Occipital lobe (tissue), 2 donors: ENCODE results near the gene EML4. TPM values are rescaled to one million over a fixed set of nuclear protein-coding genes. Genes with fewer than 3 reads are reported as not detected.
"Not testable (repeated sequence)": the region's sequence is repeated elsewhere in the genome, so short reads cannot be mapped to it uniquely, and the experiment has no call there.

Source experiments
- DNase-seq: peaks from one replicate; lab custom pipeline; 2025; lab: John Stamatoyannopoulos, UW
- total RNA-seq: library from RNA; depleted of rRNA; stranded (reverse); fragments of >200 nt; gene quantifications from one replicate; pipeline ENCODE4 v1.2.3, GENCODE V29; 2014

EML4 gene
- total RNA-seq, 1 donor from 2014 or later = 41.6 TPM

DNA sequence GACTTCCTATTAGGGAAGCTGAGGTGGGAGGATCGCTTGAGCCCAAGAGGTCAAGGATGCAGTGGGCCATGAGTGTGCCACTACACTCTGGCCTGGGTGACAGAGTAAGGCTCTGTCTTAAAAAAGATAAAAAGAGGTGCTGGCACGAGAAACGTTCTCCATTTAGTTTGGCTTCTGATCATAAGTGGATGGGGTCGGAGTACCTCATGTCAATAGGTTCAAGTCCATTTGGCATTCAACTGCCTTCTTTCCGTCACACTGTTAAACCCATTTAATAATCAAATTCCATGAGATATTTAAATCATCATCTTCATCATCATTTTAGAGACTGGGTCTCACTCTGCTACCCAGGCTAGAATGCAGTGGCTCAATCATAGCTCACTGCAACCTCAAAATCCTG lies 182.7 kb downstream of the EML4 start:
- no peak for DNase-seq

DNA sequence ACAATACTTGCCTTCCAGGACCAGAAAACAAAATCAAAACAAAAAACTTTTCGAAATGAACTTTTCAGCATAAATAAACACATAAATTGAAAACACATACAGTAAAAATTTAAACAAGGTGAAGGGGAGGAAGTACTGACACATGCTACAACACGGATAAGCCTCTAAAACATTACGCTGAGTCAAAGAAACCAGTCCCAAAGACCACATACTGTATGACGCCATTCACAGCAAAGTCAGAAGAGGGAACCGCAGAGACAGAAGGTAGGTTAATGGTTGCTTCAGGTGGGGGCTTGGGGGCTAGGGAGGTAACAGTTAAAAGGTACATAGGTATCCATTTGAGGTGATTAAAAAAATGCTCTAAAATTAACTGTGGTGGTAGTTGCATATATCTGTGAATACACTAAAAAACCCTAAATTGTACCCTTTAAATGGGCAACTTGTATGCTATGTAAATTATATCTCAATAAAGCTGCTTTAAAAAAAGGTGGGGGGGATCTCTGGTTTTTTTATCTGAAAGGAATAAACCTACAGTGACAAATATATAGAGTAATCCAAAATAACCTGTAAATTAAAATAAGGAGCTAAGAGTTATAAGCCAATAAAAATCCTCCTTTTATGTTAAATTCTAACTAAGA lies 184.8 kb downstream of the EML4 start:
- DNase-seq = no peak

DNA sequence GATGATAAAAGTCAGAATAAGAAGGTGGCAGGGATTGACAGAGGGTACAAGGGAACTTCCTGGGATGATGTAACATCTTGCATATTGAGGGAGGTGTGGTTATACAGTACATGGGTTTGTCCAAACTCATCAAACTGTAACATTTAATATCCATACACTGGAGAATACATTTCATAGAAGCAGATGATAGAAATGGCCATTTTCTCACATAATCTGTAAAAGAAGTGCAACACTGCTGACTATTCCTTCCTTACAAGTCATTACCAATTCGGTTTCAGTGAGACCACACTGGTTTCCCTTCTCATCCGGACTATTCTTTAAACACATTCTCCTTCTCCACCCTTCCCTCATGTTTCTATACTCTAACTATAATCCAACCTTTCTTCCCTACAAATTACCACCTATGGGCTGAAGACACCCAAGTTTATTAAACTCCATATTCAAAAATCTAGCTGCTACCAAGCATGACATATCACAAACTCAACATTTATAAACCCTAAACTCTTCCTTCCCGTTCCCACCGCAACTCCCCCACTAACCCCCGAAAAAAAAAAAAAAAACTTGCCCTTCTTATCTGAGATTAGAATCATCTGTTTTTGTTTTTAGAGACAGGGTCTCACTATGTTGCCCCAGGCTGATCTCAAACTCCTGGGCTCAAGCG lies 190.3 kb downstream of the EML4 start:
- no peak for DNase-seq

DNA sequence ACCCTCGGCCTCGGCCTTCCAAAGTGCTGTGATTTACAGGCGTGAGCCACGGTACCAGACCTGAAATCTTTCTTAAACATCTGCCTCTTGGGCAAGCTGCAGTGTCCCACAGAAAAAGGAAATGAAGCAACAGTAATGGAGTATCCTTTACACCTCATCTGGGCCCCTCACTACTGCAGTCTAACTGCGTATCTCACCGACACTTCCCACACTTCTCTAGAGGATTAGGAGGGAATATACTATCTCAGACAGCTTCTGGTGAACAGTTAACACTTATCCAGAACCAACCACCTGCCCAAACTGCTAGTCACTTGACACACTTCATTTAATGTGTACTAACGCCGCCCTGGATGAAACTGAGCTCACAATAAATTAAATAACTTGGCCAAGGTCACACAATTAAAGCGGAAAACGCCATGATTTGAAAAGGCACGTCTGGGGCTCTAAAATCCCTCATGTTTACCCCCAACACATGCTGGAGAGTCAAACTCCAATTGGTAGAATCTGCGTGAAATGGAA lies 190.9 kb downstream of the EML4 start:
- no peak for DNase-seq

DNA sequence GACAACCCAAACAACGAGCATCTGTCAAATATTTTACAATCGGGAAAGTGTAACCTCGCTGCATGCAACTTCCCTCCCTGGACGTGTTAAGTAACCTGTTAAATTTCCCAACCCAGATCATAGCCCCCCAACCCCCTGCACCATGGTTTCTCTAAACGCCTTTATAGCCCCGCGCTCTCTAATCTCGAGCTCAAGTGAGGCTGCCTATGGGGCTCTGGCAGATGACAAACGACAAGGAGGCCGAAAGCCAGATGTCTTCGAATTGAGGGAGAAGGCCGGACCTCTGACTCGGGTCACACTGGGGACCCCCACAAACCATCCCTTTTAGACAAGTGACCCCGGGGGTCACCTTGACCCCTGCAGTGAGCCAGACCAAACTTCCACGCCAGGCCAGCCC lies 191.3 kb downstream of the EML4 start:
- DNase-seq = no peak

DNA sequence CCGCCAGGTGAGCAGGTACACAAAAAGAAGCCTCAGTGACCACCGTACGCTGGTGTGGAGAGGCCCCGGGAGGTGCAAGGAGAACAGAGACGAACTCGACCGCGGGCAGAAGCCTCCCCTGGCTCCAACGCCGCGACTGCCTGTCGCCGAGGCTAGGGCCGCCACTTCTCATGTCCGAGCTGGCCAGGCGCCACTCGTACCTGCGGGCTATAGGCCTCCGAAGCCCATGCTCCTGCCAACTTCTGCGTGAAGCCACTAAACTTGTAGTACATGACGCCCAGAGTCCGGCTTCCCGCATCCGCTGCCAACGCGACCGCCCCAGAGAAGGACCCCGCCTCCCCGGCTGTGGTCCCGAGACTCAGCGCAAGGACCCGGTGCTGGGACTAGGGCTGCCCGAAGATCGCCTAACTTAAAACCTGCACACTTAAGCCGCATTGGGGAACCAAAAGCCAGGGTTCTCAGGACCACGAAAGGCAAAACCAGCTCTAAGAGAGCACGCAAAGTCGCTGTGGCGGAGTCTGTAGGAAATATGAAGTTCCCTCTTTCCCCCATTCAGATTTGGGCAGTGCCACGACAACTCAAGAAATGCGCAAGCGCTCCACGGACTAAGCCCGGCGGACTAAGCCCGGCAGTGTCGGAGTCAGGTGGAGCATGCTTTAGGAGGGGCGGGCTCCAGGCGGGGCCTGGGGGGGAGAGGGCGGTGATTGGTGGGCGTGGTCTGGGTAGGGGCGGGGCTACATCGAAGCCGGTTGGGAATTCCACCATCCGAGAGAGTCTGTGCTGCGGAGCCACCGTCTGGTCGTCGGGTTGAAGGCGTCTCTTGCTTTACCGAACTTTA lies 192.0 kb downstream of the EML4 start, which contains the start of gene COX7A2L:
TSS of gene COX7A2L (minus strand) at position 328 of the 838 bp plus-strand sequence. CDS start at position 272, 56 bp downstream.
- peak; percentile 97 for DNase-seq

DNA sequence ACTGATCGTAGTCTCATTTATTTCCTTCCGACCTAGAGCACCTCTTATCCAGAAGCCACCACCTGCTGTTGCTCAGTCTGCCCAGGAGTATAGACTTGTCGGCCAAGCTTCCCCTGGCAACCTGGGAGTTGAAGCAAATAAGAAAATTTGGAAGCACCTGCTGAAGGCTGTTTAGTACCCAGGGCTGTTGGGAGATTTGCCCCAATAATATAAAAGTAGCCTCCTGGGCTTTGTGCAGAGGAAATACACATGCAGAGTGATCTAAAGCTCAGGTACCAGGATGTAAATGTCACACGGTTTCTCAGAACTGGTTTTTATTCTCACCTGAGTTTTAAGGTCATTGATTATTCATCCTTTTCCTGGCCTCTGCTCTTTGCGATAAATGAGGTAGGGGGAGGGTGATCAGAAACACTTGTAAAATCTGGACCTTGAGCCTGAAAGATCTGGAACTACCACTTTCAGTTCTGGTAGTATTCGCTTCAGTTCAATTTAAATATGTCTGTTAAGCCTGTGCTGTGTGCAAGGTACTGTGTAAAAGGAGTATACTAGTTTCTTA lies 192.7 kb downstream of the EML4 start:
- no peak for DNase-seq

DNA sequence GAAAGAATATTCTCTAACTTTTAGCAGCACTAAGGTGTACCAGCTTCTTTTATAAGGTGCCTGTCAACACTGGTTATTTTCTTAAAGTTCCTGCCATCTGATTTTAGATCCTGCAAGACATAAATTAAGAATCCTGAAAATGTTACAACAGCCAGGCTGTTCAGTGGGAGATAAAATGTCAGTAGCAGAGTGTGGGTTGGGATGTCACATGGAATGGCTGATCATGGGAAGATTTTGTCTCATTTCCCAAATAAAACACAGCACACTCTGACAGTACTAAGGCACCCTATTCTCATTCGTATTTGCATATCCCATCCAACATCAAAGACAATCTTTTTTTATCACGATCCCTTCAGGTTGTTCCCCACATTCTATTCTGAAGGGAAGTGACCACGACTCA lies 194.3 kb downstream of the EML4 start:
- DNase-seq = no peak

DNA sequence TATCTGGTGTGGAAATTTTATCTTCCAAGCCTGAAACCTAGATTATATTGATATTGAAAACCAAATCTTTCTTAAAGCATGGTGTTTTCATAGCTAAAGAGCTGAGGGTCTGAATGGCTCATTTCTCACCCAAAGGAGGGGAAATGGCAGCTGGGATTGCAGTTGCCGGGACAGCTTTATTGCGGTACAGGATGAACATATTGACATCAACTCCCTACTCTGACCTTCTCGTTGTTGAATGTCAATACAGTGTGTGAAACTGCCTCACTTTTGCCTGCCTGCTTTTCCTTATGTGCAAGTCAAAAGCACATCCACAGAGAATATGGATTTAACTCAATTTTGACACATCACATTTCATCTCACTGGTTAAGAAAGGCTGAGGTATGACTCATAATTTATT lies 195.5 kb downstream of the EML4 start:
- DNase-seq = no peak

DNA sequence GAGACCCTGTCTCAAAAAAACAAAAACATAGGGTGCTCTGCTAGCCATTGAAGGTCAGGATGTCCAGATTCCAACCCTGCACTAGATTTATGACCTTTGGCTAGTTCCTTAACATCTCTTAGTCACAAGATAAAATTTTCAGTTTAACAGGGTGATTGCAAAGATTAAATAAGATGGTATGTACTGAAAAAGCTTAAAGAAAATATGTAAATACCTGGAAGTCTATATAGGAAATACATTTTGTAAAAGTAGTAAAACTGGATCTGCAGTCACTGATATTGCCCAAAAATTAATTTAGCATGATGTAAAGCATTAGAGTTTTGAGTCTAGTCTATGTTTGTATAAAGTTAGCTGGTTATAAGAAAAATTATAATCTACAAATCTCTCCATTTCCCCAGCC lies 197.3 kb downstream of the EML4 start:
- no peak for DNase-seq

DNA sequence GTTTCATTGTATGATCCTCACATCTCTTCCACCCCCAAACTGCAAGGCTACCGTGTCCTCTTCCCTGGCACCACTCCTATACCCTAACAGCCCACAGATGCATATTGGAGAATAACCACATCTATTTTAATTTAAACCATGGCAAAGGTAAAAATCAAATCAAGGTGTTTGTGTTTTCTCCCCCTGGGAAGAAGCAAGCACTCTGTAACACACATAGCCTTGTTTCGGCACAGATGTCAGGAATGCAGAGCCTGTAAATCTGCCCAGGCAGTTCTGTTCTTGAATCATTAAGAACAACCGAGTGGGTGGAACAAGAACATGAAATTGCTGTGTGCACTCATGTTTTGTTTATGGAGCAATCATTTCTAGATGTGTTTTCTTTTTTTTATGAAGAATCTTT lies 198.7 kb downstream of the EML4 start:
- no peak for DNase-seq

DNA sequence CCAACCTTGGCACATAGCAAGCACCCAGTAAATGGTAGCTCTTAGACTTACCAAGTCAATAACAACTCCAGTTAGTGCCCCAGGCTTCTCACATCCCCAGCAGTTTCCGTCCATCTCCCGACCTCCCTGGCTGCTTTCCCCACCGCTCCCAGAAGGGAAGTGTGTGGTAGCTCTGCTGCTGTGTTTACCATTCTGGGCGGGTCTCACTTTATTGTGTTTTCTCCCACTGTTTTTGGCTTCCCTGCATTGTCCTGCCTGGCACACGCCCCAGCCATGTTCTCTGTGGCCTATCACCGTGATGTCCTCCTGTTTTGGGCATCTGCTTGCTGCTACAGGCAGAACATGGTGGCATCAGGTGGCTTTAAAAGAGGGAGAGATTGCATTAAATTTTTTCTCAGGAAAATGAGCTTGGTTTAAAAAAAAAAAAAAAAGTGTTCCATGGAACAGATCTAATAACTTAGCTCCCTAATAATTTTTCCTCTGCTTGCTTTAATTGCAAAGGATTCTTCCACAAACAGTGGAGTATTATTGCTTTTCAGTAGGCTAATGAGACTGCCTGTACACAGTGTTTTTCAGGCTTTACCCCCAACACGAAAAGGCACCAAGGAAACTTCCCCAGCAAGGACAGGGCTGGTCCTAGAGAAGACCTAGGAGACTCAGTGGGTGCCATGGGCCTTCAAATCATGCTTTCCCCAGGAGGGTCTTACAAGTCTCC lies 199.8 kb downstream of the EML4 start:
- no peak for DNase-seq

DNA sequence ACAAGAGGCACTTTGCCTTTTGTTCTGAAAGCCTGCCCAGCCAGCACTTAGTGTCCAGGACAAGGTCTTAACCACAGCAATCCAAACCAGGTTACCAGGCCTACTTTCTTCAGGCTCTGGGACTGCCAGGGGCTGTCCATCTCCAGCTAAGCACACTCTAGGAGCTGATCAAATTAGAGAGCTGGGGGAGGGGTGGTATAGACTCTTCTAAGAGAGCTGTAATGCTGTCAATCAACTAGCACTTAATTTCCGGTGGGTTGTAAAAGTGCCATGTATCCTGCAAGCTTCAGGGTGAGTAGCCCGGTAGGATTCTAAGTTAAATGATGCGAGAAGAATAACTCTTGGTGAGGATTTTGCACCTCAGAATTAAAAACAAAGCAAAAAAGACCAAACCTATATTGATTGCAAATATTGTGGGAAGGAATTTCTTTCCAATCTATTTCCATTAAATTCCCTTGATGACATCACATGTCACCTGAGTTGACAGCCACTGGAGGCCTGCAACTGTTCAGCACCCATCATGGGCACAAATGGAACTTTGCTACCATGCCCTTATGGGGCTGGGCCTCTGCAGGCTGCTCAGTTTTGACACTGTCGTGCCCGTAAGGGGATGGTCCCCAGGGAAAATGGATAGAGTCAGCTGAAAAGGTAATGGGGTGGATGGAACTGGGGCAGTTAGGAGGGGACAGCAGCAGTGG lies 200.5 kb downstream of the EML4 start:
- no peak for DNase-seq

DNA sequence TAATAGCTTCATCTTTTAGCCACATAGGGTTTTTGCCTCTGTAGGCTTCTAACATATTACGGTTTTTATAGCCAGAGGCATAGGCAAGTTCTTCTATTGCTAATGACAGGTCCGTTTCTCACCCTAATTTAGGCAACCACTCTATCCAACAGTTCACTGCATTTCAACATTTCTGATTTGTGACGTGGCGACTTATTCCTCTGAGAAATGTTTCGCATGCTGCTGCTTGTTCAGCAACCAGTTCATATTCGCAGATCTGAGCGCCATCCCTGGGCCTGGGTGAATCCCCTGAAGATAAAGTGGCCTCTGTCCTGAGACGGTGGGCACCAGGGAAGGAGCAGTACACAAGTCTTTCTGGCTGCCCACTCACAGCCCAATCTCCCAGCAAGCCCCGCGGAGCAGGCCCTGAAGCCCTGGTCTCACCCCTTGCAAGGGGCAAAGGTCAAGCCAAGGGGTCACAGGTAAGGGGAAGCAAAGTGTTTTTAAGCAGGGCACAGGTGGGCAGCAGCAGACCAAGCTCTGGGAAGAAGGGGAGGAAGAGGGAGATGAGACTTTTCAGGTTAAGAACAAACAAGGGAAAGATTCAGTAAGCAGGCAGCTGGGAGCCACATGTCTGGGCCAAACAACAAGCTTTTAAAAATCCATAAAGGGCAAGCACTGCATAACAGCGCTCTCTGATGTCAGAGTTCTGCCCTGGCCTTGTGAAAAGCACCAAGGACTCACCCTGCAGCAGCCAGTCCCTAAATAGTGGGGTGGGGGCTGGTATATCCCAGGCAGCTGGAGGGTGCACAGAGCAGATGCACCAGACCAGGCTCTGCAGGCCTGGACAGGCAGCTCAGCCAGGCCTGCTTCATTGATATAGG lies 202.7 kb downstream of the EML4 start:
- DNase-seq = no peak

DNA sequence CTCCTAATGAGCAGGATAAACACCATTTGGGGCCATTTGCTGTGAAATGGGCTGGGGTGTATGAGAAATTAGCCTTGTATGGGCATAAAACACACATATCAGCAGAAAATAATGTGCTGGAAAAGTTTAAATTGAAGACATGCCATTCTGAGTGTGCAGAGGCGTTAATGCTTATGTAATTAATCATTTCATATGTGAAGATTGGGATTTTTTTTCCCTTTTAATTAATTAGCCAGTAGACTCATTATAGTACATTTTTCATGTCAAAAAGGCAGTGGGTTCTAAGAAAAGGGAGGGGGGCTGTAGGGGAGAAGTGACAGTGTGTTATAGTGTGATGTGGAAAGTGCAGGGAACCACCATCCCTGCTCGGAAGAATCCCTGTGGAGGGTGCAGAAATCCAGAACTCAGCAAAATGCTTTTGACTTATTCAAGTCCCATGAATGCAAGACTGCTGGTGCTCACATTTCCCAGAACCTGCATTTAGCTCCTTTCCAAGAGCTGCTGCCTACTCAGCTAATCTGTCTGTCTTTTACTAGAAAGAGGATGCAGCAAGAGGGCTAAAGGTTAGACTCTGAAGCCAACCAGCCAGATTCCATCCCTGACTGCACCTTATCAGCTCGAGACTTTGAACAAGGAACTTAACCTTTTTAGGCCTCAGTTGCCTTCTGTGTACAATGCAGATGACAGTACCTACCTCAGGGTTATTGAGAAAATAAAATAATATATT lies 203.5 kb downstream of the EML4 start:
- no peak for DNase-seq

DNA sequence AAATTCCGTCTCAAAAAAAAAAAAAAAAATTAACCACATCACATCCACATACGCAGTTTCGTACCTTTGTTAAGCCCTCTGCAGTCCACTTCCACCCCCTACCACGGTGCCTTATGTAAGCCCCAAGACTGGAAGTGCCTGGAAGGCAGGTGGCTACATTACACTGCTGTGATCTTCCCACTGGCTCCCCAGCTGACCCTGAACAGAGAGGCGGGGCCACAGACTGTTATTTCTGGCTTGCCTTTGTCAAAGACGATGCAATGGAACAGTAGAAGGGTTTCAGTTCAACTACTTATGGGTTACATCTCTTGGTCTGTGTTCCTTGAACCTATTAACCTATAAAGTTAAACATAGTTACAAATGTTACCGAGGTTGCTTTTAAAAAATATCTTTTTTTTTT lies 207.6 kb downstream of the EML4 start:
- DNase-seq = no peak

DNA sequence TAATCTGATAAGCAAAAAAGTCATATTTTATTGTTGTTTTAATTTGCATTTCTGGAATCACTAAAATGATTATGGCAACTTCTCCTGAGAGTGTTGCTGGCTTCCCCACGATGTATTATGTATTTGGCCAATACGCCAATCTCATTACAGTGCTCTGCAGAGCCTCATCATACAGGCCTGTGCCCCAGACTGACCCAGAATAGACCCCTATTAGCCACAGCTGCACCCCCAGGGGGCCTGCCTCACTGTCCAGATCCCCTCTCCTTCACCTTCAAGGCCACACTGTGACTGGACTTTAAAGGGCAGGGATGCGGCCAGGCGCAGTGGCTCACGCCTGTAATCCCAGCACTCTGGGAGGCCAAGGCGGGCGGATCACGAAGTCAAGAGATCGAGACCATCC lies 209.3 kb downstream of the EML4 start:
- DNase-seq = no peak

DNA sequence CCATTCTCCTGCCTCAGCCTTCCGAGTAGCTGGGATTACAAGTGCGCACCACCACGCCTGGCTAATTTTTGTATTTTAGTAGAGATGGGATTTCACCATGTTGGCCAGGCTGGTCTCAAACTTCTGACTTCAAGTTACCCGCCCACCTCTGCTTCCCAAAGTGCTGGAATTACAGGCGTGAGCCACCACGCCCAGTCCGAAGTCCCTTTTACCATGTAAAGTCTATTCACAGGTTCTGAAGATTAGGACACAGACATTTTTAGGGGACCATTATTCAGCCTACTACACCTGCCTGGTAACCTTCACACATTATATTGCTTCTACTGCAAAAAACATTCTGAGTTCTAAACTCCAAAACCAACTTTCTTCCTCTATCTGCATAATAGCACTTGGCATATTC lies 210.9 kb downstream of the EML4 start:
- DNase-seq = not testable (repeated sequence)

DNA sequence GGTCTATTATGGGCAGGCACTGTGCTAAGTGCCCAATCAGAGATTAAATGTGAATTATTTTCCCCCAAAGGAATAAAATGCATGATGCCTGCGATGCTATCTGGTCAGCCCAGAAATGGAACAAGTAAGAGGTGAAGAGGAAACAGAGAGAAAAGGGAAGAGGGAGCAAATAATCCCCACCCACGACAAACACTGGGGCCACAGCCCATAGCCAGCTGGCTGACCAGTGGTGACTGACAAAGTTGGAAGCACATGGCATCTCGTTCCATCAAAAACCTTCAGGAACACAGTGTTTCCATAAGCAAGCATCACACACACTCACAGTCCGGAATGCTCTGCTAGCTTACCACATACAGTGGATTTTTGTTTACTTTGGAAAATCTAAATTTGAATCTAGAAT lies 213.0 kb downstream of the EML4 start:
- DNase-seq = no peak
